ENCODE results near the gene OR6X1.

OR6X1 gene, protein sequence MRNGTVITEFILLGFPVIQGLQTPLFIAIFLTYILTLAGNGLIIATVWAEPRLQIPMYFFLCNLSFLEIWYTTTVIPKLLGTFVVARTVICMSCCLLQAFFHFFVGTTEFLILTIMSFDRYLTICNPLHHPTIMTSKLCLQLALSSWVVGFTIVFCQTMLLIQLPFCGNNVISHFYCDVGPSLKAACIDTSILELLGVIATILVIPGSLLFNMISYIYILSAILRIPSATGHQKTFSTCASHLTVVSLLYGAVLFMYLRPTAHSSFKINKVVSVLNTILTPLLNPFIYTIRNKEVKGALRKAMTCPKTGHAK

DNA sequence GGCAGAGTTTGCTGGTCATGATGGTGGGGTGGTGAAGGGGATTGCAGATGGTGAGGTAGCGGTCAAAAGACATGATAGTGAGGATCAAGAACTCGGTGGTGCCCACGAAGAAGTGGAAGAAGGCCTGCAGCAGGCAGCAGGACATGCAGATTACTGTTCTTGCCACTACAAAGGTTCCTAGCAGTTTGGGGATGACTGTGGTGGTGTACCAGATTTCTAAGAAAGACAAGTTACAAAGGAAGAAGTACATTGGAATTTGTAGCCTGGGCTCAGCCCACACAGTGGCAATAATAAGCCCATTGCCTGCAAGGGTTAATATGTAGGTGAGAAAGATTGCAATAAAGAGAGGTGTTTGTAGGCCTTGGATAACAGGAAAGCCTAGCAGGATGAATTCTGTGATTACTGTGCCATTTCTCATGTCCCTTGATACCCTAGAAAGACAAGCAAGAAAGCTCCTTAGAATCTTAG is at the start of gene OR6X1:
Gene OR6X1, minus strand, starts transcription at position 418 of the 468 bp plus-strand sequence. Its CDS starts 0 bp downstream, at position 418.
- no peak for DNase-seq

DNA sequence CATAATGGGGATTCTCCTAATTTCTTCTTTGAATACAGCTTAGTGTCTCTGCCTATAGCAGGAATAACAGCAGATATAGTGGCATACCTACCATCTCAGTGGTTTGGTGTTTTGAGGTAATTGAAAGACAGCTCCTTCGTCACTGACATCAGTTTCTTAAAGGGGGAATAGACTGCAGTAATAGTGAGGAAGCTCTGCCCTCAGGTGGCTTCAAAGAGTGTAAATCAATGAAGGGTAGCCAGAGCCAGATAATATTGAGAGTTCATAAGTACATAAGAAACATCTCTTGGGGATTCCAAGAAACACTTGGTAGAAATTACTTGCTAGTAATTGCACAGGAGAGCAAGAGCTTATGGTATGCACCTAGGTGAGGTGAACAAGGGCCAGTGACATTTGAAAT is 47.4 kb upstream of the OR6X1 start:
- no peak for DNase-seq

DNA sequence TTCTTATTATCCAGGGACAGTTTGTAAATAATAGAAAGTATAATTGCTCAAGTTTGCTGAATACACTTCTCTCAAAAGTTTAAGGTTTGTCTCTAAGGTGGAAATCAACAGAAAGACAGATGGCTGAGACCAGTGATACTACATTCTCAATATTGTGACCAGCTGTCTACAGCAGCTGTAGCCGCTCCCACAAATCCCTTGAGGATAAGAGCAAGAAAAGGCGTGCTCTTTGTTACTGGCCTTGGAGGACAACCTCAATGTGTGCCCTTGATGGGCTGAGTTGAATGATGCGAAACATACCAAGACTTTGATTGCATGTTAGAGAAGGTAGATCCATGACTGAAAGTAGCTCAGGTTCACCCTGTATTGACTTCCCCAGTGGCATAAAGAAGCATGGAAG is 45.7 kb upstream of the OR6X1 start:
- peak; percentile 85 for DNase-seq

DNA sequence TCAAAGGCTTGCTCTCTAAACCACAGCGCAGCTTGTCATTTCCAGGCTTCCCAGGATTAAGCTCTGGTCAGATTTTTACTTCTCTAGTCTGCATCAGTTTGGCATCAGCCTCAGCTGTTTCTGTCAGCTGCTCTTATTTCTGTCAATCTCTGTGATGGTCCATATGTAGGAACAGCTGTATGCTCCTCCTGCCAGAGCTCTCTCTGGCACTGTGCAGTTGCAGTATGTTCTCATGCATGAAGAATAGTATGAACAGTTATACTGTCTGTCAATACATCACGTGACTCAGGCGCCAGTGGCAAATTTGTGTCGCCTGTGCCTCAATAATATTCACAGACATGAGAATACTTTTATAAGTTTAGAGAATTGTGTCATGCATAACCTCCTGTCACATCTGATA is 45.1 kb upstream of the OR6X1 start:
- DNase-seq, result peak; percentile 95

DNA sequence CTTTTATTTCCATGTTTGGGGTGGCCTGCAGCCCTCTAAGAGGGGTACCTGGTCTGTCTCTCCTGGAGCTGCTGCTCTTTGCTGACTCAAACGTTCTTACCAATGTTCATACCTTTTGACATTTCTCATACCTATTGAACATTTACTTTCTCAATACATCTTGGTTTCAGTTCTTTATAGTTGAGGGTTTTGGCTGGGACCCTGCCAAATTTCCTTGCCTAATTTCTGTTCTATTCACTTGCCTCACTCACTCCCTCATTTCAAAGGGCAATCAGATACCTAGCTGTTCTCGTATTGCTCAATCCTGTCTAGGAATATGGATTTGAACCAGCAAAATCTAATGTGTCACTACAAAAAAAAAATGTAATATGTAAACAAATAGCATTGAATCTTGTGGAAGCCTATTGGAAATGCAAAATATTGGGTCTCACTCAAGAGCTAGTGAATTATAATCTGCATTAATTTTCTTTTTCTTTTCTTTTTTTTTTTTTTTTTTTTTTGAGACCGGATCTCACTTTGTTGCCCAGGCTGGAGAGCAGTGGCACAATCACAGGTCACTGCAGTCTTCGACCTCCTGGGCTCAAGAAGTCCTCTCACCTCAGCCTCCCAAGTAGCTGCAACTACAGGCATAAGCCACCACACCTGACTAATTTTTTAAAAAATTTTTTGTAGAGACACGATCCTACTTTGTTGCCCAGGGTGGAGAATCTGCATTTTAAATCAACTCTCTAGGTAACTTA is 44.4 kb upstream of the OR6X1 start:
- DNase-seq, result no peak

DNA sequence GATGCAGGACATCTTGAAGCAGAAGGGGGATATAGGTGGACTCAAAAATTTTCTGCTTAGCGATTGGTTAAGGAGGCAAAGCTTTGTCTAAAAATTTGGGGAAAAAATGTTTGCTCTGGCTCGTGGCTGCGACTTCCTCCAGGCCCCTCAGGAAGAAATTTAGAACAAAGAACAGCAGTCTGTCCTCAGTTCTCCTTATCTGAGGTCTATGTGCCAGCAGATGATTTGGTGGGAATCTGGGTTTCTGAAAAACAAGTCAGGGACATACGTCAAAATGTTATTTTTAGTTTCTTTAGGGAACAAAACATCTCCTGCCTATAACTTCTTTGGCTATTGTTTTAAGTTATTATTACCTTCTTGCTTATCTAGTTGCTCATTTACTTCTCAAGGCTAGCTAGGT is 43.8 kb upstream of the OR6X1 start:
- no peak for DNase-seq

DNA sequence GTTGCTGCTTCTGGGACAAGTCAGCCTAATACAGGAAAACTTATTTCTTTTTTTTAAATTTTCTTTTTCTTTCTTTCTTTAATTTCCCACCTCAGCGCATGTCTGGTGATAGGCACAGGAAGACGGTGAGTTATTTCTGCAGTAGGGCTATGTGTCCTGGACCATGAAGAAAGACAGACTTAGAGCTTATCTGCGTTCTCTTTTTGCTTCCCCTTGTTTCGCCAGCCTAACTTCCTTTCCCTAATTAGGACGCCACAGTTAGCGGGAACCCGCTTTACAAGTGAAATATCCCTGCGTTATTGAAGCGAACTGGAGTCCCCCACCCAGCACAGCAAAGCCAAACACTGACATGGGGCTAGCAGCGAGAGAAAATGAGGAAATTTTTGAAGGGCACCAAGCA is 43.2 kb upstream of the OR6X1 start:
- no peak for DNase-seq

DNA sequence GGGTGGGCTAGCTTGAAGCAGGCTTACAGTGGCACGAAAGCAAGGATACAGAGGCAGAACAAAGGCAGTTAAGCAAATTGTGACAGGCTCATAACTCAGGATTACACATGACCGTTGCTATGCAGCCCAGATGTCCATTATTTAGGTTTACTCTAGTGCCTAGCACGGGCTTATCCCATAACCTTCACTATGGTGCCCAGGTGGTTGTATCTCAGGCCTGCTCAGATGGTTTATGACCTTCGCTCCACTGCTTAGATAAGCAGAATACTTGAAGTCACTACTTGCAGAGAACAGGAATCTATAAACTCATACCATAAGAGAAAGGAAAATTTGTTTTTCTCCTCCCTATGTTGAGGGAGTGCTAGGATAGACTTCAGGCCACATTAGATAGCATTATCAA is 42.8 kb upstream of the OR6X1 start:
- peak; percentile 99 for DNase-seq

DNA sequence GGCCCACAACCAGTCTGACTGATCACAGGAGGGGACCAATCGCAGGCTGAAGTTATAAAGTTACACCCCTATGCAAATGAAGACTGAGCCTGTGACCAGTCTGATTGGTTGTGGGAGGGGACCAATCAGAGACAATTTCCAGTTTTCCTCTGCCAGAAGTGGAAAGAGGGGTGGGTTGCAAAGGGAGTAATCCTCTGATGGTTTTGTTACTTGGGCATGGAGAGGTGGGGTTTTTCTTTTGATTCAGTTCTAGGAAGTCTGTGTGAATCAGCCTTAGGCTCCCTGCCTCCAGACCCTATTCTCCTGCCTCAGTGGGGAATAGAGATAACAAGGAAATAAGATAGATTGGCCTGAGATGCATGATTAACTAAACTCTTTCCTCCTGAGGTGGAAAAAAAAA is 41.9 kb upstream of the OR6X1 start:
- no peak for DNase-seq

DNA sequence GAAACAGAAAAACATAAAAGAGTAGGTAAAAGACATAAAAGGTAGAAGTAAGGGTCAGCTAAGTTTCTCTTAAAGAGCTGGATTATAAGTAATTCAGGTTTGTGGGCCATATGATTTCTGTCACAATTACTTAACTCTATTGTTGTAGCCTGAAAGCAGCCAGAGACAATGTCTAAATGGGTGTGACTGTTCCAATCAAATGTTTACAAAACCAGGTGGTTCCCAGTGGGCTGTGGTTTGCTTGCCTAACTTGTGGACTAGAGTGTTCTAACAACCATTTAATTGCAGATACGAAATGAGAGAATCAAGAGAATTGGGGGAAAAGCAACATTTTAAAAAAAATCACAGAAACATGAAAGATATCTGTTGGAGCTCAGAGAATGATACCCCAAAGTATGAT is 29.2 kb upstream of the OR6X1 start:
- no peak for DNase-seq

DNA sequence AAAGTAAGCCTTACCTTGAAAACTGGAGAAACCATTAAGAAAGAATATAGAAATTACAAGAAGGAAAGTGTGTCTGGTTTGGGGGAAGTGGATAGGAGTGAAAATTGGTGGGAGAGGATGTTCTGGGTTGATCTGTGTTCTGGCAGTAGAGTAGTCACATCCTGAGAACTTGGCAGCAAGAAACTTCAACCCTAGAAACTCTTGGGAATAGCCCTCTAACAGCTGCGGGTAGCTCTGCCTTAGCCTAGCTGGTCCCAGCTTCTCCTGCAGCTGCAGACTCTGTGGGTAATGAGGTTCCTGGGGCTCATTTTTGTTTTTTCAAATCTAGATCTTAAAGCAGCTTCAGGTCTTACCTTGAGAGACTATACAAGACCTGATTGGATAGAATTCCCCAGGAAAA is 24.2 kb upstream of the OR6X1 start:
- DNase-seq, result no peak

DNA sequence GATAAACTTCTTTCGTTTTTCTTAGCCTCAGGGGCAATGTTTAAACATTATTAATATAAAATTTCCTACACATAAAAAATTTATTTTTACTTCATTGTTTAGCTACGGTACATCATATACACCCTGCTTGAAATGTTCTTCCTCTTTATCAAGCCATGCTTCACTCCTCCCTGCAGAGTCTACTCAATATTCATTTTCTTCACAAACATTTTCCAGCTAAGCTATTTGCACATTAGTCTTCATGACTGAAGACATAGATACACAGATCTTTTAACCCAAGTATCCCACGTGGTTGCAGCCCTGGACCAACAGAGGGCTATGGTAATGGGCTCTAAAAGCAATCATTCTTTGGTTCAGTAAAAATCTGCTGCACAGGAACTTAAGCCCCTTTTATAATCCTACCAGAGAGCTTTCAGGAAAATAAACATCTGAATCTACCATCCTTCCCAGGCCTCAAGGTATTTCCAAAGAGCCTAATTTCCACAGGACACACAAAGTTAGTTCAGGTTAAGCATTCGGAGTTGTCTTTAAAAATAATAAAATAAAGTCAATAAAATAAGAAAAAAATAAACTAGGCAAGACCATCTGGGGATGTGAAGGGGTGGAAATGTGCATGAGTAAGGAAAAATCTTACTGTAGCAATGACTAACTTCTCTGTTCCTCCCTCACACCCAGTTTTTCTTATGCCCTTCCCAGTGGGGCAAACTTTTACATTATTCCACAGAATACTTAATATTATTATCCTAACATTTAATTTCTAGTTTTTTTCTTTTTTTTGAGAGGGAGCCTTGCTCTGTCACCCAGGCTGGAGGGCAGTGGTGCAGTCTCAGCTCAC is 21.6 kb upstream of the OR6X1 start:
- no peak for DNase-seq

DNA sequence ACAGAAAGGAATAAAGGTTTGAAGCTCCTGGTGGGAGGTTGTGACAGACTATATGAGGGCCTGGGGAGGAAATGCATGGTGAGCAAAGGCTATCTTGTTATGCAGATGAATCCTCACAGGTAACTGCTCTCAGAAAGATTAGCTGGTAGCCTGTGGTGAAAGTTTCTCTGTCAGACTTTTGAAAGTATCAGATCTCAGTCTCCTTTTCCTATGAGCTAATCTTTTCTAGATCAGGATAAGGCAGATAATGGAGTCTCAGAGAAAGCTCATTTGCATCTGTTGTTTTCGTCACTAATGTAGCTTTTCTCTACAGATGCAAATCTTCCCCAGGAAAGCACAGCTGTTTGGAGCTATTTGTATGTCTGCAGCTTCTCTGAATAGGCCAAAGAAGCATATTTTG is 21.0 kb upstream of the OR6X1 start:
- DNase-seq, result no peak

DNA sequence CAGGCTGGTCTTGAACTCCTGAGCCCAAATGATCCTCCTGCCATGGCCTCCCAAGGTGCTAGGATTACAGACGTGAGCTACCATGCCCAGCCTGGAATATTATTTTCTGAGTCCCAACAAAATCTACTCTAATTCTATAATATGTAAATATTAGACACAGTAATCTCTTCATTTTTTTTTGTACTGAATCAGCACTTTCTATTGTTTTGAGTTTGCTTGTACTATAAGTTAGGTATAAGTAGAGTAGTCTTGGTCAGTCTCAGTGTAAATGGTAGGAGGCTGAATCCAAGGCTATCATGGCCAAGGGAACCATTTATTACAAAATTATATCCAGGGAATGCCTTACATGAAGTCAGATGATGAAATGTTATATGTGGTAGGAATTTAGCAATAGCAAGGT is 19.6 kb upstream of the OR6X1 start:
- no peak for DNase-seq

DNA sequence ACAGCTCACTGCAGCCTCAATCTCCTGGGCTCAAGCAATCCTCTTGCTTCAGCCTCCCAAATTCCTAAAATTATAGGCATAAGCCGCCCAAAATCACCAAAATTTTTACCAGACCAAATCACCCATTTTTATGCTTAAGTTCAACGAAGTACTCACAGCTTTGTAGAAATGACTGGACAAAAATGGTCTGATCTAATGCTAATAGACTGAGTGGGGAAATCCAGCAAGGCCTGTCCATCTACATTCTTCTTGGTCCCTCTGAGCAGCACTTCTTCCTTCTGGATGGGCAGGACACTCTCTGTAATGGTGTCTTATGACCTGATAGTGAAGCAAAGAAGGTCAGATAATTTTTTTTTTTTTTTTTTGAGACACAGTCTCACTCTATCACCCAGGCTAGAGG is 18.7 kb upstream of the OR6X1 start:
- no peak for DNase-seq

DNA sequence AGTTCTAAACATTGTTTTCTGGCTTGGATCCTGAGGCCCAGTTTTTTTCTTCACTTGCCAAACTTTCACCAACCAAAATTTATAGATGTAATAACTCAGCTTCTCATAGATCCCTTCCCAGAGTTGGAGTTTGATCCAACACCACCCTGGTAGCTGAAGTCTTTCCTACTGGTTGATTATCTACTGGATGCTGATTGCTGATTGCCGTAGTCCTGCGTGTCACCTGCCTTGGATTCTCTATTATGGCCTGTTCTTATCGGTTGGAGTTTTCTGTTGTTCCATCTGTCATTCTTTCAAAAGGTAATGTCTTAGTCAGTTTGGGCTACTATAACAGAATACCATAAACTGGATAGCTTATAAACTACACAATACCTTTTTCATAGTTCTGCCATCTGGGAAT is 17.3 kb upstream of the OR6X1 start:
- DNase-seq, result no peak

DNA sequence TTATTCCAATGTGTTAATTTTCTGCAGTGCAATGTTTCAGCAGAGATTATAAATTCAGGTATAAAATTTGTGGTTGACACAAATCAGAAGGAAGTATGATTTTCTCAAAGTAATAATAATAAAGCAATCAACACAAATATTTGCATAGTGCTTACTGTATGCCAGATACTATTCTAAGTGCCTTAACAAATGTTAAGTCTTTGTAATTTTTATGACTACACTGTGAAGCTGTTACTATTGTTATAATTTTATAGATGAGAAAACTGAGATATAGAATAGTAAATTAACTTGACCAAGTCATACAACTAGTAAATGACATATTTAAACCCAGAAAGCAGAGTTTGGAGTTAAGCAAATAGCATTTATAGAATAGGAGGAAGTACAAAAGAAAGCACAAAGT is 16.4 kb upstream of the OR6X1 start:
- DNase-seq, result no peak

DNA sequence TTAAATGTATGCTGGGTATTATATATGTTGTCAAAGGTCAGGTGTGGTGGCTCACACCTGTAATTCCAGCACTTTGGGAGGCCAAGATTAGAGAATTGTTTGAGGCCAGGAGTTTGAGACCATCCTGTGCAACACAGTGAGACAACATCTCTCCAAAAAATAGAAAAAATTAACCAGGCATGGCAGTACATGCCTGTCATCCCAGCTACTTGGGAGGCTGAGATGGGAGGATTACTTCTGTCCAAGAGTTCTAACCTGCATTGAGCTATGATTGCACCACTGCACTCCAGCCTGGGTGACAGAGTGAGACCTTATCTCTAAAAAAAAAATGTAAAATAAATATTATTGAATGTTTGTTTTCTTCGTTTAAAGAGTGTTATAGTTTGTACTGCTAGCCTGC is 11.3 kb upstream of the OR6X1 start:
- DNase-seq, result no peak

DNA sequence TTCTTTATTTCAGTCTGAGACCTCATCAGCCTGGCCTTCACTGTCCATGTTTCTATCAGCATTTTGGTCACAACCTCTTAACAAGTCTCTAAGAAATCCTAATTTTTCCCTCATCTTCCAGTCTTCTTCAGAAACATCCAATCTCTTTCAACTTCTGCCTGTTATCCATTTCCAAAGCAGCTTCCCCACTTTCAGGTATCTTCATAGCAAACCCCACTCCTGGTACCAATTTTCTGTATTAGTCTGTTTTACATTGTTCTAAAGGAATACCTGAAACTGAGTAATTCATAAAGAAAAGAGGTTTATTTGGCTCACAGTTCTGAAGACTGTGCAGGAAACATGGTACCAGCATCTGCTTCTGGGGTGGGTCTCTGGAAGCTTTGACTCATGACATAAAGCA is 8.1 kb upstream of the OR6X1 start:
- no peak for DNase-seq

DNA sequence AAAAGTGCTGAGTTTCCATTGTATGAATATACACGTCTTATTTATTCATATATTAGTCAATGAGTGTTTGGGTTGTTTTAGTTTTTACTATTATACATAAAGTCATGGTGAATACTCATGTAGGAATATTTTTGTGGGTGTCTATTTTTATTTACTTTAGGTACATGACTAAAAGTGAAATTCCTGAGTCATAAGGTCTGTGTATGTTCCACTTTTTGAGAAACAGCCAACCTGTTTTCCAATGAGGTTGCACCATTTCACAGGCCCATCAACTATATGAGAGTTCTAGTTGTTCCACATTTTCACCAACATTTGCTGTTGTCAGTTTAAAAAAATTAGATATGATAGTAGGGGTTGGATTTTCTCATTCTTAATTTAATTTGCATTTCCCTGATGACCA is 6.6 kb upstream of the OR6X1 start:
- DNase-seq, result no peak

DNA sequence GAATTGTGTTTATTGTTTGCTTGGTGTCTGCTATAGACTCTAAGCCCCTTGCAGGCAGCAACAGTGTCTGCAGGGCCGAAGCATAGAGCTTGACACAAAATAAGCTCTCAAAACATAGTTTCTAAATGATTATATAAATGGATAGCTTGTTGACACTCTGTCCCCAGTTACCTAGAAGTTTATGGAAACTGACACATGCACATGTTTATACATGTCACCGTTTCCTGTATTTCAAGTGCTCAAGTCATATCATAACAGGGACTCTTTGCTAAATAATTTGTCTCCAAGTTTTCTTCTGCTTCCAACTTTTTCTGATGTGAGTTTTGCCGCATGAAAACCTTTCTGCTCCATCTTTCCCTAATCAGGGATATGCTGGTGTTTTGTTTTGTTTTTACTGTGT is 3.7 kb upstream of the OR6X1 start:
- DNase-seq, result no peak

DNA sequence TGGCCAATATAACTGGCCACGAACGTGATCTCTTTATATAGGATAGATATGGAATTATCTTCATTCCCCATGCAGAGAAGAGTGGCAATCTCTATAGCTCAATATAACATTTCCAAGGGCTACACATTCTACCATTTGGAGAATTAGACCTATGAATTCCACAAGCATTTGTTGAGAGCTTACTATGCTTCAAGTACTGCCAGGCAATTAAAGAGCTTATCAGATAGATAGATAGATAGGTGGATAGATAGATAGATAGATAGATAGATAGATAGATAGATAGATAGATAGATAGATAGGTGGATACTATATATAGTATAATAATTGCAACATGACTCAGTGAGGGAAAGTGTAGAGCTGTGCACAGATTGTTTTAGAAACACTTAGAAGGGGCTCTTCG is 1.5 kb upstream of the OR6X1 start:
- no peak for DNase-seq

DNA sequence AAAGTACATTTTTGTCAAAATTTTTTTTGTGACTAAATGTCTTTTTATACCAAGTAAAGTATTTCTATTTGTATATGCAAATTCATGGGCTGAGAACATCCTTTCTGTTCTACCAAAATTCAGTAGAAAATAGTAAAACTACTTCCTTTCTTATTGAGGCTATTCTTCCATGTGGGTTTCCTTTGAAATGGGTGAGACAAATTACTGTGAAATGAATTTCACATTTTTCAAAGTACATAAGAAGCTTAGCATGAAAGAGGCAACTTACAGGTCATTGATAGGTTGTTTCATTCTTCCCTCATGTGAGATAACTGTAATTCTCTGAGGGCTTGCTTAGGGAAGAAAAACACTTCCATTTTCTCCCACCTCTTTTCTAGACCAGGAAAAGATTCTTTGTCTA is 1.0 kb upstream of the OR6X1 start:
- DNase-seq, result no peak

DNA sequence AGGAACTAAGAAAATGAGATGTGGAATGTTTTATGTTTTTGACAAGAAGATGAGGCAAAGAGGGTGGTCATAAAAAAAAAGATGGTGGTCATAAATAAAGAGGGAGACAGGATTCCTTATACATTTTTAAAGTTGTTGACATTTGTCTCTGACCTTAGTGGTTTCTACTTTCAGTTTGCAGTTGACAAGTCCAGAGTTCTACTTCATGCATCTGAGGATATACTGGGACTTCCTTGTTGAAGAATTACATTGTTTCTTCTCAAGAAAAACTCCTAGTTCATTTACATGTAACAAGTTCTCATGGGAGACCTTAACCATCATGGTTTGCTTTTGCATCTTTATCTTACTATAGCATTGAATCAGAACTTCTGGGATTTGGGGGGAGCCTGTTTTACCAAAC is 1.2 kb downstream of the OR6X1 start:
- no peak for DNase-seq

All from NCI-H524 treated with DMSO at 0.1 percent for 48 hours (cell line).